Superior temporal gyrus (tissue), 1 donor: ENCODE results near the gene ZXDC.

ENCODE experiments used
- DNase-seq: peaks from one replicate; pipeline ENCODE4 v3.0.0-alpha.2; 2016; ENCODE audit errors: extremely low spot score

Gene ZXDC

GRCh38 chr3:126475413-126476114 lies at the start of gene ZXDC:
ZXDC (minus strand) TSS chr3:126475891; CDS start chr3:126475865, 26 bp downstream.
- peak; percentile 89 for DNase-seq

- DNase-seq: no peak
These were observed 49.6 kb upstream of the ZXDC start for GRCh38 chr3:126525091-126525852.

GRCh38 chr3:126524429-126524988 lies 48.8 kb upstream of the ZXDC start:
- DNase-seq: no peak

GRCh38 chr3:126523745-126524428 lies 48.2 kb upstream of the ZXDC start, which contains the start of gene CHST13:
CHST13 (plus strand) TSS chr3:126524155; CDS start chr3:126524333, 178 bp downstream.
- no peak for DNase-seq

GRCh38 chr3:126522363-126522788 lies 46.7 kb upstream of the ZXDC start:
- peak; percentile 83 for DNase-seq

- peak; percentile 61 for DNase-seq
These were observed 45.6 kb upstream of the ZXDC start for GRCh38 chr3:126521122-126521891.

- DNase-seq: no peak
These were observed 44.1 kb upstream of the ZXDC start for GRCh38 chr3:126519506-126520455.

GRCh38 chr3:126518779-126519177 lies 43.1 kb upstream of the ZXDC start:
- no peak for DNase-seq

- no peak for DNase-seq
These were observed 42.5 kb upstream of the ZXDC start for GRCh38 chr3:126517986-126518778.

- DNase-seq: no peak
These were observed 41.7 kb upstream of the ZXDC start, which contains the start of gene UROC1 for GRCh38 chr3:126517291-126517951. UROC1 (minus strand) TSS chr3:126517773; CDS start chr3:126517719, 54 bp downstream.

GRCh38 chr3:126516936-126517290 lies 41.2 kb upstream of the ZXDC start:
- no peak for DNase-seq

- DNase-seq: no peak
These were observed 40.7 kb upstream of the ZXDC start for GRCh38 chr3:126516152-126516935.

- no peak for DNase-seq
These were observed 39.5 kb upstream of the ZXDC start for GRCh38 chr3:126515066-126515706.

GRCh38 chr3:126514161-126514560 lies 38.5 kb upstream of the ZXDC start:
- DNase-seq: no peak

- DNase-seq: no peak
These were observed 37.4 kb upstream of the ZXDC start for GRCh38 chr3:126512916-126513650.

- no peak for DNase-seq
These were observed 36.3 kb upstream of the ZXDC start for GRCh38 chr3:126512026-126512425.

GRCh38 chr3:126511291-126511690 lies 35.6 kb upstream of the ZXDC start:
- DNase-seq: no peak
